GM18867 (cell line): ENCODE results near the gene PPFIA1.
"Not testable (repeated sequence)": the region's sequence is repeated elsewhere in the genome, so short reads cannot be mapped to it uniquely, and the experiment has no call there.

Experiments
- ATAC-seq: cut with Tn5 transposase; IDR thresholded peaks from one replicate; pipeline ENCODE4 v1.9.1; 2021; ENCODE audit warnings: mild to moderate bottlenecking, moderate library complexity; ENCODE audit not compliant: unreplicated experiment

PPFIA1 gene

DNA sequence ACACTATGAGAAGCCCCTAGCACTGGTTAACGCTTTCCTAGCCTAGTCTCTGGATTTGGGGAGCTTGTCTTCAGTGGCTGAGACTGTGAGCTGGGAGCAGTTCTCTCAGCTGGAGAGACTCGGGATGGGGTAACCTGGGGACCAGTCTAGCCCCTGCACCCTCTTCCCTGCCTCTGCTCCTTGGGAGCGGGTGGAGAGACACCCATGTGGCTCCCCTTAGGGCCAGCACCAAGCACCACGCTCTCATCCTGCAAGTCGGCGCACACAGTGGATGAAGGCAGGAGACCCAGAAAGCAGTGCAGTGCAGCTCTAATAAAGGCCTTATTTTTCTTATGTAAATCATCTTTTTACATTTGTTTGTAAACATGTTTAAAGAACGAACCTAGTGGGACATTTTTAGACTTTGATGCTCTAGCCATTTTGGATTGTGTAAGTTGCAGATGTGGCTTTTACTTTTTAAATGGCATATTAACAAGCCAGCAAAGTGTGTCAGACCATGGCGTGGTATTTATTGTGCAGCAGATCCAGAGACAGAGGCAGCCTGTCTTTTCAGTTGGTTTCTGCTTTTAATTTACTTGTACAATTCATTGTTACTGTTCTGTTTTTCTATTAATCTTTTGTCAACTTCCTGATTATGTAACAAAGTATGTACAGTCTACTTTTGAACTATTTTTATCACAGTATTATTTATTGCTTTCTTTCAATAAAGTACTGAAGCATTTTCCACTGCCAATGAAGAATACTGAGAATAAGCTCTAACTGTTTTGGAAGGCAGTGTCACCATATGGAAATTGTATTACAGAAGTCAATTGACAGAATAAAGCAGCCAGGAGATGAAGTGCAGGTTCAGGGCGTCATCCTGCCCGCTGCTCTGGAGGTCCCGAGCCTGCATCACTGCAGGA, 113.4 kb downstream of the PPFIA1 start:
- ATAC-seq: no peak

DNA sequence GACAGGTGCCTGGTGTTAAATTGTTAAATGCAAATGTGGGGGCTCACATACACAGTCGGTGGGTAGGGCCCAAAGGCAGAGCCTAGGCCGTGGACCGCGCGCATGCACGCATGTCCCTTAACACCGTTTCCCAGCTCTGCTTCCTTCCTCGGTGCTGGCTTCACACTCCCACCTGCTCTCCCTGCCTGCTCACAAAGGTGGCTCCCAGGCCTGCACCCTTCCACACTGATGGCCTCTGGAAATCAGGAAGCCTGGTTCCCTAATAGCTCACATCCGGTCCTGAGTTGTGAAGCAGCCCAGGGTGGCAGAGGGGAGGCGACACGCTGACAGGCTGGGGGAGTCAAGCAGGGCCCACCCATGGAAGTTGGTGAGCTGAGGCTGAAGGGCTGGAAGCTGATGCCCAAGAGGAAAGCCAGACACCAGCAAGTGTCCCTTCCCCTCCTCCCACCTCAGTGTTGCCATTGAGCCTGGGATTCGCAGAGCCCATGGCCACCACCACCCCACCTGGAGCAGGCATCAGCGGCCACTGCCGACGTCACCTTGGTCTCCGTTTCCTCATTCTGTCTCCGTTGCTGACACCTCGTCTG, 114.2 kb downstream of the PPFIA1 start:
- no peak for ATAC-seq

DNA sequence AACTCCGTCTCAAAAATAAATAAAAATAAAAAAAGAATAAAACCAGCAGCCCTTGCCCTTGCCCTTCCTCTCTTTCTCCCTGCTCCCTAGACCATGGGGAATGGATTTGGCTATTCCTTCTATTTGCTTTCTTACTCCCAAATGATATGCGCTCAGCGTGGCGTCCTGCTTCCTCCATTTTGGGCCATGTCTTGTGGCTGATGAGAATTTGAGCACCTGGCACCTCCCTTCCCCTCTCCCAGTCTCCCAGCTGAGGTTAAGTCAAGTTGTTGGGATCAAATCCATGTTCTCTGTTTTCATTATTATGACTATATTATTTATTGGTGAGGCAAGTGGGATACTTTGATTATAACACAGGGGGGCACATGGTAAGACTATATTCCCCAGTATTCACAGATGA, 117.1 kb downstream of the PPFIA1 start:
- no peak for ATAC-seq

GRCh38 chr11:70389201-70389600, 118.7 kb downstream of the PPFIA1 start:
- no peak for ATAC-seq

DNA sequence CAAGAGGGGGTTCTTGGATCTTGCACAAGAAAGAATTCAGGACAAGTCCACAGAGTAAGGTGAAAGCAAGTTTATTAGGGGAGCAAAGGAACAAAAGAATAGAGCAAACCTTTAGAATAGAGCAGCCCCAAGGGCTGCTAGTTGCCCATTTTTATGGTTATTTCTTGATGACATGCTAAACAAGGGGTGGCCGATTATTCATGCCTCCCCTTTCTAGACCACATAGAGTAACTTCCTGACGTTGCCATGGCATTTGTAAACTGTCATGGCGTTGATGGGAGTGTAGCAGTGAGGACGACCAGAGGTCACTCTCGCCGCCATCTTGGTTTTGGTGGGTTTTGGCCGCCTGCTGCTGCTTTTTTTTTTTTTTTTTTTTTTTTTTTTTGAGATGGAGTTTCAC, 120.4 kb downstream of the PPFIA1 start:
- not testable (repeated sequence) for ATAC-seq

- no peak for ATAC-seq
Observed at GRCh38 chr11:70394211-70394950, 123.9 kb downstream of the PPFIA1 start.

- ATAC-seq: no peak
Observed at GRCh38 chr11:70397336-70397982, 127.0 kb downstream of the PPFIA1 start.

DNA sequence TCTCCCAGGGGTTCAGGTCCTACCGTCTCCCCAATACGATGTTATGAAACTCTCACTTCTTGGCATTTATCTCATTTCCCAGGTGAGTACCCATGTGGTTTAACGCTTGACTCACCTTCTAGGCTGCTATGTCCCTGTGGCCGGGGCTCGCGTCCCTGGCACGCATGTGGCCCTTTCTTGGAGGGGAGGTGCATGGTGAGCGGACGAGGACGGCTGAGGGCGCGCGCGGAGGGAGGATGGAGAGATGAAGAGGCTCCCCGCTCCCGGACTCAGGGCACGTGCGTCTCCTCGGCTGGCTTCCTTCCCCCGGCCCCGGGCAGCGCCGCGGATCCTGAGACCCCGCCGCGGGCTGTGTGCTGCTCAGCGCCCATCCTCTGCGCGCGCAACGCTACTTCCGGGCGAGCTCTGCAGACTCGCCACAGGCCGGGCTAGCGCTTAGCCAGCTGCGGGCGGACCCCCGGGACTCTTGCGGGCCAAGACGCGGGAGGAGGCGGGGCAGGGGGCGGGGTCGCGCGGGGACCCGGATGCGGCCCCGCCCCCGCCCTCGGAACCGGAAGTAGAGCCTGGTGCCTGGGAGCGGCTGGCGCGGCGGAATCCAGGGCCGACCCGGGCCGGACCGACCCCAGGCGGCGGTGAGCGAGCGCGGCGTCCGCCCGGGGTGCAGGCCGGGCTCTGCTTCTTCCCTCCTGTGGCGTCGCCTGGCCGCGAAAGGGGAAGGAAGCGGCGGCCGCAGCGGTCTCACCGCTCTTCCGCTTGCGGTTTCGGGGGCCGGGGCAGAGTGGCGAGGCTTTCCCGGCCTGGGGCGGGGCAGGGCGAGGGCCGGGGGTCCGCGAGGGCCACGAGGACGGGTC, 127.7 kb downstream of the PPFIA1 start, which contains the start of gene CTTN:
Gene CTTN, plus strand, starts transcription at position 547 of the 851 bp plus-strand sequence. CDS start 8,769 bp downstream, outside the sequence.
- ATAC-seq: peak; percentile 67

GRCh38 chr11:70398834-70399680, 128.6 kb downstream of the PPFIA1 start:
- no peak for ATAC-seq

DNA sequence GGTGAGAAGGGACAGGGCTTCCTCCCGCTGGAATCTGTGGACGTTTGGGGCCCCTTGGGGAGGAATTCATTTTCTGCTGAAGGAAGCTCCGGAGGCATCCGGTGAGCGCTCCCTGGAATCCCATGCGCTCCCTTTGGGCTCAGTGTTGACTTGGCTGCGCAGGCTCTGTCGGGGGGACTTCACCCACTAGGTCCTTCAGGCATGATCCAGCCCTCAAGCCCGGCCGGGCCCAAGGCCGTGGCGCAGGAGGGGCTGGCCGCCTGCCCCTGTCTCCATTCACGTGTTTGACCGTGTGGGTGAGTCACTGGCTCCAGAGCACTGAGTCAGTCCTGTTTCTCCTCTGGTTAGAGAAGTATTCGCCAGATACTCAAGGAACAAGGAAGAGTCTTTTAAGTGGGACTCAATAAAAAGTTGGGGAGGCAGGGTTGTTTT, 129.2 kb downstream of the PPFIA1 start:
- no peak for ATAC-seq

DNA sequence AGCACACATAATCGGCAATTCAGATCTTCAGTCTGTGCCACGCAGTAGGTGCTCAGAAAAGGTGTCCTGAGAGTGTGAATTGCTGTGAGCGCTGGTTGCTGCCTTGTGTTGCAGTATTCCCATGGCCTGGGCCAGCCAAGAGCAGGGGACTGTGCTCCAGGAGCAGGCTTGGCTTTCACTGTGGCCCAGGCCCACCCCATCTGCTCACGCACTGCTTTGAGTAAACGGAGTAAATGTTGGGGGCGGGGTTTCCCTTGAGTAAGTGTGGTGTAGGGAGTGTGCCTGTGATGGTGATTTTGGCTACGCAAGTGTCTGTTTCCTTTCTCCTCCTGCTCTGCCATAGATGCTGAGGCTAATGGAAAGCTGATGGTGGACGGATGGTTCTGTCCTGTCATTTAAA, 130.2 kb downstream of the PPFIA1 start:
- ATAC-seq: no peak

GRCh38 chr11:70402016-70402415, 131.5 kb downstream of the PPFIA1 start:
- ATAC-seq: no peak

DNA sequence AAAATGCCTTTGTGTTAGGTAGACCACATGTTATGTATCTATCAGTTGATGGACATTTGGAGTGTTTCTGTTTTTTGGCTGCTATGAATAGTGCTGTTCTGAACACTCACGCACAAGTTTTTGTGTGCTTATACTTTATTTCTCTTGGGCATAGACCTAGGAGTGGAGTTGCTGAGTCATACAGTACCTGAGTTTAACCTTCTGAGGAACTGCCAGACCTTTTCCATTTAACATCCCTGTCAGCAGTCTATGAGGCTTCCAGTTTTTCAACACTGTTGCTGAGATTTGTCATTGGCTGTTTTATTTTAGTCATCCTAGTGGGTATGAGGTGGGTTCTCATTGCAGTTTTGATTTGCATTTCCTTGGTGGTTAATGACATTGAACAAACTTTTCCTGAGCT, 132.2 kb downstream of the PPFIA1 start:
- no peak for ATAC-seq

GRCh38 chr11:70404244-70404643, 133.8 kb downstream of the PPFIA1 start:
- ATAC-seq: no peak

- no peak for ATAC-seq
Observed at GRCh38 chr11:70405679-70406395, 135.3 kb downstream of the PPFIA1 start.

DNA sequence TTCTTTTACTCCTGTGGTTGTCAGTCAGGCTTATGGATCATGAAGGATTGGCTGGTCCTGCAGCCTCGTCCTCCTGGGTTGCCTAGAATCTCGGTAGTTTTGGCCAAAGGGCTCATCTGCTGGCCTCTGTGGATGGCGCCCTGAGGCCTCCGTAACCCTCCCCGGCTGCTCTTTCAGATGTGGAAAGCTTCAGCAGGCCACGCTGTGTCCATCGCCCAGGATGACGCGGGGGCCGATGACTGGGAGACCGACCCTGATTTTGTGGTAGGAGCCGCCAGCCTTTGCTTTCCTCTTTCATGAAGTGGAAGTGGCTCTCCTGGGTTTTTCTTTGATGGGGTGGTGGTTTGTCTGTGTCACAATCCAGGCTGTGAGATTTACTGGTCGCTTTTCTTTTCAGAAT, 136.6 kb downstream of the PPFIA1 start:
- ATAC-seq: no peak

GRCh38 chr11:70407814-70408213, 137.3 kb downstream of the PPFIA1 start:
- ATAC-seq: no peak

- ATAC-seq: not testable (repeated sequence)
Observed at GRCh38 chr11:70408326-70408725, 137.8 kb downstream of the PPFIA1 start.

DNA sequence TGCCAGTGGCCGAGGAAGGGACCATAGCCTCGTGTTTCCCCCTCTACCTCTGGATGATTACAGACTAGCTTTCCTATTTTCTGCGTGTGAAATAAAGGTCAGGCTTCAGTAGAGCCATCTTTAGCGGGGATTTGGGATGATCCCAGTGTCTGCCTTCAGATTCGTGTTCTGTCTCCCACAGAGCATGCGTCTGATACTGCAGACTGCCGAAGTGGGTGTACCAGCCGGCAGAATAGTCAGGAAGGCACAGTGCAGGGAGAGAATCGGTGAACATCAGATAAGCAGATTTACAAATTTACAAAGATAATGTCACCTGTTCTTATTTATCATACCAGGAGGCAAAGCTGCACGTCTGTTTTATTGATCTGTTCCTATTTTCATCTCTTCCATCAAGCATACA, 138.9 kb downstream of the PPFIA1 start:
- ATAC-seq: no peak
